ENCODE results near the gene RBMX2. TPM values are rescaled to one million over a fixed set of nuclear protein-coding genes. Genes with fewer than 3 reads are reported as not detected.

RBMX2 gene
- total and polyA plus RNA-seq, 2 of the 4 experiments (the other 2 are of a cell fraction) = 8.8 to 11.4 TPM

GRCh38 chrX:130426531-130426930 is 24.7 kb downstream of the RBMX2 start:
- Histone ChIP-seq H3K9ac (ENCODE audit: low read depth, low read length) (no peak overlapping the region), H2BK20ac (ENCODE audit: low read depth, low read length) (no peak overlapping the region), H3K23ac (ENCODE audit: low read depth, low read length) (no peak overlapping the region), H3K27me3 (ENCODE audit: control insufficient read depth, insufficient read depth, low read length) (peaks cover 4% of the 10 kb centered on the region; the same call in 1 of the 2 replicates), H3K9me1 (ENCODE audit: insufficient read depth, low read length) (no peaks in the 10 kb centered on the region), H4K8ac (ENCODE audit: low read depth in 2 of 2, low read length in 2 of 2) (no peak overlapping the region), H3K4me1 (ENCODE audit: control insufficient read depth, insufficient read depth, low read length) (no peaks in the 10 kb centered on the region), H3K56ac (ENCODE audit: extremely low read depth, insufficient read depth, low read length) (no peak overlapping the region), H3K27ac (ENCODE audit: insufficient read depth, low read length) (no peak overlapping the region), H3K9me3 (ENCODE audit: control insufficient read depth, insufficient read depth, low read length) (no peaks in the 10 kb centered on the region), H4K20me1 (ENCODE audit: insufficient read depth, low read length) (no peaks in the 10 kb centered on the region), H3K36me3 (ENCODE audit: control insufficient read depth, insufficient read depth, low read length) (no peaks in the 10 kb centered on the region), H3K79me1 (ENCODE audit: low read depth in 1 of 2, low read length in 2 of 2) (no peaks in the 10 kb centered on the region), H3K14ac (replicated peaks; ENCODE audit: low read depth, low read length) (no peak overlapping the region), H3K18ac (ENCODE audit: low read depth, low read length) (no peak overlapping the region), H4K5ac (ENCODE audit: low read depth, low read length) (no peak overlapping the region), H3K4me2 (ENCODE audit: low read depth, low read length) (no peak overlapping the region), H4K91ac (ENCODE audit: insufficient read depth, low read depth, low read length) (no peak overlapping the region), H2BK120ac (ENCODE audit: low read depth, low read length) (no peak overlapping the region), H3K4ac (ENCODE audit: low read depth, low read length) (no peak overlapping the region), H2AK5ac (ENCODE audit: low read depth, low read length) (no peak overlapping the region), H2BK5ac (ENCODE audit: low read depth, low read length, poor library complexity, severe bottlenecking) (no peak overlapping the region), H3K4me3 (ENCODE audit: insufficient read depth, low read depth, low read length) (no peak overlapping the region), H2AFZ (replicated peaks; ENCODE audit: low read length, poor library complexity) (no peak overlapping the region), H2AK9ac (replicated peaks; ENCODE audit: low read depth, low read length, poor library complexity) (no peak overlapping the region), H2BK15ac (ENCODE audit: low read depth, low read length) (no peak overlapping the region)
- TF ChIP-seq, protein P1, sequence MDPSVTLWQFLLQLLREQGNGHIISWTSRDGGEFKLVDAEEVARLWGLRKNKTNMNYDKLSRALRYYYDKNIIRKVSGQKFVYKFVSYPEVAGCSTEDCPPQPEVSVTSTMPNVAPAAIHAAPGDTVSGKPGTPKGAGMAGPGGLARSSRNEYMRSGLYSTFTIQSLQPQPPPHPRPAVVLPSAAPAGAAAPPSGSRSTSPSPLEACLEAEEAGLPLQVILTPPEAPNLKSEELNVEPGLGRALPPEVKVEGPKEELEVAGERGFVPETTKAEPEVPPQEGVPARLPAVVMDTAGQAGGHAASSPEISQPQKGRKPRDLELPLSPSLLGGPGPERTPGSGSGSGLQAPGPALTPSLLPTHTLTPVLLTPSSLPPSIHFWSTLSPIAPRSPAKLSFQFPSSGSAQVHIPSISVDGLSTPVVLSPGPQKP (IDR thresholded peaks at IDR 0.05; ENCODE audit: borderline replicate concordance, low read depth, low read length) = no peak
- no peak for TF ChIP-seq POLR2A (IDR thresholded peaks at IDR 0.05; ENCODE audit: low read depth, low read length)
- no peak for TF ChIP-seq MAFK (IDR thresholded peaks at IDR 0.05; ENCODE audit: low read depth, low read length)
- TF ChIP-seq CEBPB (IDR thresholded peaks at IDR 0.05; ENCODE audit: low read depth, low read length) = no peak
- no peak for TF ChIP-seq FOS (IDR thresholded peaks at IDR 0.05; ENCODE audit: low read depth, low read length)
- no peak for TF ChIP-seq SMC3 (IDR thresholded peaks at IDR 0.05; ENCODE audit: low read depth, low read length)
- TF ChIP-seq BHLHE40 (IDR thresholded peaks at IDR 0.05; ENCODE audit: low read depth, low read length) = no peak
- no peak for TF ChIP-seq MAZ (IDR thresholded peaks at IDR 0.05; ENCODE audit: borderline replicate concordance, low read depth, low read length)
- TF ChIP-seq CHD1 (IDR thresholded peaks at IDR 0.05; ENCODE audit: low read depth, low read length) = no peak
- no peak for TF ChIP-seq RCOR1 (IDR thresholded peaks at IDR 0.05; ENCODE audit: insufficient replicate concordance, low read length)
- TF ChIP-seq RAD21 (IDR thresholded peaks at IDR 0.05; ENCODE audit: low read length) = no peak
- TF ChIP-seq MXI1 (IDR thresholded peaks at IDR 0.05; ENCODE audit: borderline replicate concordance, low read depth, low read length) = no peak
- TF ChIP-seq, protein P2, sequence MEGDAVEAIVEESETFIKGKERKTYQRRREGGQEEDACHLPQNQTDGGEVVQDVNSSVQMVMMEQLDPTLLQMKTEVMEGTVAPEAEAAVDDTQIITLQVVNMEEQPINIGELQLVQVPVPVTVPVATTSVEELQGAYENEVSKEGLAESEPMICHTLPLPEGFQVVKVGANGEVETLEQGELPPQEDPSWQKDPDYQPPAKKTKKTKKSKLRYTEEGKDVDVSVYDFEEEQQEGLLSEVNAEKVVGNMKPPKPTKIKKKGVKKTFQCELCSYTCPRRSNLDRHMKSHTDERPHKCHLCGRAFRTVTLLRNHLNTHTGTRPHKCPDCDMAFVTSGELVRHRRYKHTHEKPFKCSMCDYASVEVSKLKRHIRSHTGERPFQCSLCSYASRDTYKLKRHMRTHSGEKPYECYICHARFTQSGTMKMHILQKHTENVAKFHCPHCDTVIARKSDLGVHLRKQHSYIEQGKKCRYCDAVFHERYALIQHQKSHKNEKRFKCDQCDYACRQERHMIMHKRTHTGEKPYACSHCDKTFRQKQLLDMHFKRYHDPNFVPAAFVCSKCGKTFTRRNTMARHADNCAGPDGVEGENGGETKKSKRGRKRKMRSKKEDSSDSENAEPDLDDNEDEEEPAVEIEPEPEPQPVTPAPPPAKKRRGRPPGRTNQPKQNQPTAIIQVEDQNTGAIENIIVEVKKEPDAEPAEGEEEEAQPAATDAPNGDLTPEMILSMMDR (conservative IDR thresholded peaks at IDR 0.05; ENCODE audit: low read depth, low read length) = no peak
- no peak for TF ChIP-seq NFE2L2 (IDR thresholded peaks at IDR 0.05; ENCODE audit: low read depth, low read length)
- TF ChIP-seq RFX5 (IDR thresholded peaks at IDR 0.05; ENCODE audit: low read depth, low read length) = no peak
- no peak for ATAC-seq (ENCODE audit: low read depth)
- intact Hi-C loops (cut with micrococcal nuclease) (no loop called here), dilution Hi-C loops (cut with HindIII; ENCODE audit: low sequenced_read_pairs, unreplicated experiment) (no loop called here), in situ Hi-C loops (cut with MboI; ENCODE audit: low sequenced_read_pairs) (no loop called here)
- WGBS, 2 experiments (ENCODE audit: extremely low coverage in 2 of 2, insufficient read length in 1 of 2) = no CpG with 5 or more reads among the region's 6 CpGs
- CTCF ChIA-PET = no interaction called here
- POLR2A ChIA-PET (ENCODE audit: unreplicated experiment) = no interaction called here
- no TSS peak for BruUV-seq (replicated peaks)
- no peak for DNase-seq
